GM12874 (cell line): ENCODE measurements around the gene AFF1.

Source experiments
- CTCF ChIP-seq: IDR thresholded peaks from 2 replicates; pipeline ENCODE4 v1.5.1; 2011; ENCODE audit warnings: low read depth, mild to moderate bottlenecking, control low read depth, low read length, moderate library complexity; ENCODE audit not compliant: insufficient read depth

AFF1 gene

GRCh38 chr4:87047281-87047798 is 112.5 kb downstream of the AFF1 start:
- TF ChIP-seq CTCF = no peak

GRCh38 chr4:87049508-87049907 is 114.7 kb downstream of the AFF1 start:
- TF ChIP-seq CTCF = no peak

GRCh38 chr4:87050596-87050995 is 115.8 kb downstream of the AFF1 start:
- no peak for TF ChIP-seq CTCF

- no peak for TF ChIP-seq CTCF
These were observed 116.4 kb downstream of the AFF1 start for GRCh38 chr4:87051121-87051713.

DNA sequence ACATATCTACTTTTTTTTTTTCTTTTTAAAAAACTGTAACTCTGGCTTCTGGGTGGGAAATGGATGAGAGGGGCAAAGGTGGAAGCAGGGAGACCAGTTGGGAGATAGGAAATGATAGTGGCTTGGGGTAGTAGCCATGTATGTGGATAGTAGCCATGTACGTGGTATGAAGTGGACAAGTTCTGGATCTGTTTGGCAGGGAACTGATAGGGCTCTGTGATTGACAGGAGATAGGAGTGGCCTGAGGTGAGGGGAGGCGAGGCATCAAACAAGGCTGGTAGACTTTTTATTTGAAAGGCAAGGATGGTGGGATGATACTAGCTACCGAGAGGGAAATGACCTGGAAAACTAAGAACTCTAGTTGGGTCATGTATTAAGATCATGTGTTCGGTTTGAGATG is 117.8 kb downstream of the AFF1 start:
- TF ChIP-seq CTCF = no peak

DNA sequence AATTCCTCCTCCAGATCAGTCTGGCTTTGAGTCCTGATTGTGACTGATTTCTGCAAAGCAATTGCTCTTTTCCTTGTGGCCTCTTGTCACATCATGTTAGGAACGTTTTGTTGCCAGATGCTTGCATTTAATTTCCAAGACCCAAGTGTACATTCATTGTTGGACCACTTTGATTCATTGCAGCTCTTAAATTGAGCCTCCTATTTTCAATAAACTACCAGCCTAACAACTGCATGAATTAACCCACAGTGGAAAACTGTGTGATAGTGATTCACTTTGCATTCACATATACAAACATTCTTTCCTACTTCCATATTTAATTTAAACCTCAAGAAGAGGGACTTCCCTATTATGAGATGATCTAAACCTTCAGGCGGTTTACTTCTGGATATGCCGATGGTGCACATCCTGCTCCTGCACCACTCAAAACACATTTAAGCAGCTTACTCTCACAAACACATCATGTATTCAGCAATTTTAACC is 118.4 kb downstream of the AFF1 start:
- TF ChIP-seq CTCF = no peak

GRCh38 chr4:87053802-87054767 is 119.3 kb downstream of the AFF1 start:
- no peak for TF ChIP-seq CTCF
